Measurements from ENCODE around the gene KCNE3. TPM values are rescaled to one million over a fixed set of nuclear protein-coding genes. Genes with fewer than 3 reads are reported as not detected.
"Not testable (repeated sequence)": the region's sequence is repeated elsewhere in the genome, so short reads cannot be mapped to it uniquely, and the experiment has no call there.

Gene KCNE3
- total RNA-seq, 1 donor from 2014 or later = 1.2 TPM

DNA sequence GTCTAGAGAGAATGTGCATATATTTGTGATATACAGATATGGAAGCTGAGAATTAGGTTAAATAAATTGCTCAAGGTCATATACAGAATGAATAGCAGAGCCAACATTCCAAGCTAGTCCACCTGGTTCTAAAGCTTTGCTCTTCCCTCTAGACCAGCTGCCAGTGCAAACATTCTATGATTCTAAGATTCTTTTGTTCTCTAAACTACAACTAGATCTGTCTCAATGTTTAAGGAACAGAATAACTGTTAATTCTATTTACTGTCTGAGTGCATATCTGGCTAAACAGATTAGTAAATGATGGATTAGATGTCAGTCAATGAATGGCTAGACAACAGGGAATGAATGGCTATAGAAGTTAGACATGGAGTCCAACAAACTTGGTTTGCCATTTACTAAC is 19.6 kb downstream of the KCNE3 start:
- FAIRE-seq = no peak

DNA sequence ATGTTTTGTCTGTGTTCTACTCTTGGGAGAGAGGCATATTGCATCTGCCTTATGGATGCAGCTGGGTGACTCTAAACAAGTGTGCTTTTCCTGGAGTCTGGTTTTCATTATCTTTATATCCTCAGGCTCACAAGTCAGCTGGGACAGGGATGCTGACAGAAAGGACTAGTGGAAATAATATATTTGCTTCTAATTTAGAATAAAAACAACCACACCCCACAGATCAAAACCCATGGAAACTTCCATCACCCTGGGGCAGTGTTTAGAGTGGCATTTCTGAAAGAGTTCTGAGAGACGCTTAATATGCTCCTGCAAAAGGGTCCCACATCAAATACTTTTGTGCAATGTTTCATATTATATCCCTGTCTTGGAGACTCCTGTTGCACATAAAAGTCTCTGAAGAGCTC is 20.8 kb downstream of the KCNE3 start:
- no peak for DNase-seq (ENCODE audit: low spot score in 2 of 2)

More for the DNA sequence above, 19.6 kb downstream of the KCNE3 start:
- DNase-seq (ENCODE audit: low spot score in 2 of 2) = no peak

DNA sequence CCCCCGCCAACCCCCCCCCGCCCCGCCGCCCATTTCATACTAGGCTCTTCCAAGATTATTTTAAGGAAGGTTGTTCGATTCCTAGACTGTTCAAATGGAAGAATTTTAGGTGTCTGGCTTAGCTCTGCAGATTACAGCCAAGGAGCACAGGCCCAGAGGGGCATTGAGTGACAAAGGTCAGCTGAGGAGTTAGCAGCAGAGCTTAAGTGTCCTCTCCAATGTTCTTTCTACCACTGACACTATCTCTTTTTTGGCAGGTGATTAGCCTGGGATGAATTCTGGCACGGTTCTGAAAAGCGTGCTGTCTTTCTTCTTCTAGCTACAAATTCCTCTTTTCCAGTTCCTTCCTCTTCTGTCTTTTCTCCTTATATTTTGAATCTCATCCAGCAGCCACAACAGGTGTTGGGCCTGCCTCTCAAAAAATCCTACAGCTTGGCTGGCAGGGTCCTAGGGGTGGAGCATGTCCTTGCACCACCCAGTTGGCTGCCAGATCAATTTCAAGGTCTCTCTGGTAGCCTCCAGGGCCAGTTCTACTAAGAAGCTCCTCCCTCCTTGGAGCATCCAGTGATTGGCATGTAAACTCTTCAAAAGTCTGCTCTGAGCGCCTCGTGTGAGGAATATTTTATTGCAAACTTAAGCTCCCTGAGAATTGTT is 23.0 kb downstream of the KCNE3 start:
- no peak for FAIRE-seq
- no peak for DNase-seq (ENCODE audit: low spot score in 2 of 2)

More for the DNA sequence above, 20.8 kb downstream of the KCNE3 start:
- no peak for FAIRE-seq

GRCh38 chr11:74443071-74443864 is 24.1 kb downstream of the KCNE3 start:
- FAIRE-seq = no peak
- no peak for DNase-seq (ENCODE audit: low spot score in 2 of 2)

- no peak for FAIRE-seq
- DNase-seq (ENCODE audit: low spot score in 2 of 2) = no peak
Measured at GRCh38 chr11:74442636-74443035, 24.7 kb downstream of the KCNE3 start.

GRCh38 chr11:74438681-74439080 is 28.7 kb downstream of the KCNE3 start:
- FAIRE-seq = no peak
- no peak for DNase-seq (ENCODE audit: low spot score in 2 of 2)

- FAIRE-seq (no peak), DNase-seq (ENCODE audit: low spot score in 2 of 2) (no peak)
Measured at GRCh38 chr11:74437441-74438042, 29.8 kb downstream of the KCNE3 start.

- no peak for FAIRE-seq
- DNase-seq (ENCODE audit: low spot score in 2 of 2) = no peak
Measured at GRCh38 chr11:74434528-74434927, 32.8 kb downstream of the KCNE3 start.

DNA sequence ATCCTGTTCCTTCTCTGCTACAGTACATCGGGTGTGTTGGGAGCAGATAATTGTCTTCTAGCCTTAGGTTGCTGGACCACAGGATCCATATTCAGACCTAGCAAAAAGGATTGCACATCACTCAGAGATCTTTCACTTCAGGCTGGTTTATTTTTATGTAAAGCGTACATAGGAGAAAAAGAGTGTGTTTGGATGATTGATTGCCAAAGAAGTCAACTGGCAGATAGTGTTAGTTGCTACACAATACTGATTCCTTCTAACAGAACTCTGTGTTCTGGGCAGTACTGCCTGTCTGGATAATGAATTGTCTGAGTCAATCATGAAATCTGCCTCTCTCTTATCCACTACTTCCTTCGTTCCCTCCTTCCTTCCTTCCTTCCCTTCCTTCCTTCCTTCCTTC is 38.1 kb downstream of the KCNE3 start:
- FAIRE-seq = no peak
- no peak for DNase-seq (ENCODE audit: low spot score in 2 of 2)

GRCh38 chr11:74427384-74427886 is 39.9 kb downstream of the KCNE3 start:
- no peak for FAIRE-seq
- DNase-seq (ENCODE audit: low spot score in 2 of 2) = no peak

GRCh38 chr11:74425100-74425499 is 42.2 kb downstream of the KCNE3 start:
- no peak for DNase-seq (ENCODE audit: low spot score in 2 of 2)
- FAIRE-seq = no peak

- DNase-seq (ENCODE audit: low spot score in 2 of 2) (peak in 1 of 2 donors; percentile 5), FAIRE-seq (no peak)
Measured at GRCh38 chr11:74418509-74418895, 48.8 kb downstream of the KCNE3 start.

DNA sequence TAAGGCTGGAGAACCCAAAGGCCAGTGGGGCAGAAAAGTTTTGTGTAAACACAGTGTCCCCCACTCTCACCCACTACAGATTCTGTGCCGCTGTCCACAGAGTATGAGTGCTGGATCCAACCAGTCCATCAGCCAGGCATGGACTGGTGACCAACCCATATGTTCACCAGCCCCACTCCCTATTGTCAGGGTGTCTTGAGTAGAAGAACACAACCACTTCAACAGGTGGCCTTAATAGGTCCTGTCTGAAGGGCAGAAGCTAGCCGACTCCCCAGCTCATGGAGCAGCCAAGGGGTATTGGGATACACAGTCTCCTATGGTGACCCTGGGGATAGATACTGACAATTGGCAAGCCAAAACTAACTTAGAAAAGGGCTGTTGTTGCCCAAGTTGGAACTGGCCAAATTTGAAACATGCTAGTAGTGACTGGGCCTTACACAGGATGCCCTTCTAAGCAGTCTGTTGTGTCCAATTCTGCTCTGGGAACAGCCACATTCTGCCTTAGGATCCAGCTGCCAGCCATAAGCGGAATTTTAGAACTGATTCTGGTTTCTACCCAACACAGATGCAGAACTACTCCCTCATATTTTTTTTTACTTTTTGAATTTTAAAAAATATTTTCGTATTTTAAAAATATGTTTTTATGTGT is 49.4 kb downstream of the KCNE3 start:
- DNase-seq (ENCODE audit: low spot score in 2 of 2) (no peak), FAIRE-seq (no peak)

- FAIRE-seq = no peak
- no peak for DNase-seq (ENCODE audit: low spot score in 2 of 2)
Measured at GRCh38 chr11:74417379-74417804, 50.0 kb downstream of the KCNE3 start.

DNA sequence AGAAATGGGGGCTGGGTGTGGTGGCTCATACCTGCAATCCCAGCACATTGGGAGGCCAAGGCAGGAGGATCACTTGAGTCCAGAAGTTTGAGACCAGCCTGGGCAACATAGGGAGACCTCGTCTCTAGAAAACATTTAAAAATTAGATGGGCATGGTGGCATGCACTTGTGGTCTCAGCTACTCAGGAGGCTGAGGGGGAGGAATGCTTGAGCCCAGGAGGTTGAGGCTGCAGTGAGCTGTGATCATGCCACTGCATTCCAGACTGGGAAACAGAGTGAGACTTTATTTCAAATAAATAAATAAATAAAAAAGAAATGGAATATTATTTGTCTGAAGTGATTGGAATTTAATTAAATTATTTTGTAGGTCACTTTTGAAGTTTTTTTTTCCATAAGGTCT is 50.4 kb downstream of the KCNE3 start:
- DNase-seq (ENCODE audit: low spot score in 2 of 2); FAIRE-seq: not testable (repeated sequence)

GRCh38 chr11:74412733-74413359 is 54.5 kb downstream of the KCNE3 start:
- no peak for DNase-seq (ENCODE audit: low spot score in 2 of 2)
- no peak for FAIRE-seq

- DNase-seq (ENCODE audit: low spot score in 2 of 2) = no peak
- FAIRE-seq = no peak
Measured at GRCh38 chr11:74412321-74412720, 55.0 kb downstream of the KCNE3 start.

- FAIRE-seq = no peak
- no peak for DNase-seq (ENCODE audit: low spot score in 2 of 2)
Measured at GRCh38 chr11:74409633-74410032, 57.7 kb downstream of the KCNE3 start.
